DMS114 treated with DMSO at 0.1 percent for 48 hours (cell line): ENCODE data around the gene TMEM129.

ENCODE experiments used
- DNase-seq: peaks from one replicate; lab custom pipeline; 2025; ENCODE audit not compliant: unreplicated experiment; lab: John Stamatoyannopoulos, UW

TMEM129 gene

GRCh38 chr4:1758306-1759121 is 37.4 kb upstream of the TMEM129 start:
- DNase-seq = no peak

DNA sequence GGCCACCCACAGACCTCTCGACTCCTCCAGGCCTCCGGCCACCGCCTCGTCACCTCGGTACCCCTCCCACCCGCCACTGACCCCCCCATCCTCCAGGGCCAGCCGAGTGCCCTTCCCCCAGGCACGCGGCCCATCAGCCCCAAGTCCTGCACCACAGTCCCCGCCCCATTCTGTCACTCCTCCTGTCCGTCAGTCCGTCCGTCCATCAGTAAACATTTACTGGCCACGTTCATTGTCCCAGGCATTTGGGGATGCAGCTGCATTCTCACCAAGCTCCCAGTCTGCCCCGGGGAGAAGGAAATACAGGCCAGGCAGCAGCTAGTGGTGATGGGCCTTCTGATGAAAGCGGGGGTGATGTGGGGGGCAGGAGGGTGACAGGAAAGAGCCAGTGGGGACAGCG is 36.7 kb upstream of the TMEM129 start:
- DNase-seq = no peak

DNA sequence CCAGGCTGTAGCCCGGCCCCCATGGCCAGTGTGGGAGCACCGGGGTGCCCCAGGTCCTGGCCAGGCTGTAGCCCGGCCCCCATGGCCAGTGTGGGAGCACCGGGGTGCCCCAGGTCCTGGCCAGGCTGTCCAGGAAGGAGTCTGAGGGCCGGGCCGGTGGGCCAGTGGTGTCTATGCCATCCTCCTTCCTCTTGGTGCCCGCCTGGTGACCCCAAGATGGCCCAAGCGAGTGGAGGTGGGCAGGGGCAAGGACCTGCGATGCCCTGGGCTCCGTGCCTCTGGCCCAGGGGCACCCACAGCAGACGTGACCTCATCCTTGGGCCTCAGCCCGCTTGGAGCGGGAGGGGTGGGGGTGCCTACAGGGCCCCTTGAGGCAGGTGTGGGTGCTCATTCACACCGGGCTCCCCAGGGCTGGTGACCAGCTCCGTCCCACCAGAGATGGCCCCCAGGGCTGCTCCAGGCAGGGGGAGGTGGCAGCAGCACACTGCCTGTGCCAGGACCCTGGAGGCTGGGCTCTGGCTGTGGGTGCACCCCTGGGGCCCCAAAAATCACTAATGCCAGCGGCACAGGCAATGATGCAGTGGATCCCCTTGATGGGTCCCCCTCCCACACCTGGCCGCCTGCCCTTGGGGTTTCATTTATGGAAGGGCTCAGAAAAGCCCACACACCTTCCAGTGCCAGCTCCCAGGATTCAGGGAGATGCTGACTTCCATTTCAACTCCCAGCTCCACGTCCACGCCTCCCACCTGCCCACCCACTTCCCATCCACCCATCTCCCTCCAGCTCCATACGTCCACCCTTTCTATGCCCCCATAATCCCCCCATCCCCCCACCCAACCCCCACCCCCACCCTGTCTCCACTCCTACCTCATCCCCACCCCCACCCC is 36.0 kb upstream of the TMEM129 start:
- no peak for DNase-seq

- DNase-seq = no peak
These were observed 35.0 kb upstream of the TMEM129 start for GRCh38 chr4:1756079-1756478.

DNA sequence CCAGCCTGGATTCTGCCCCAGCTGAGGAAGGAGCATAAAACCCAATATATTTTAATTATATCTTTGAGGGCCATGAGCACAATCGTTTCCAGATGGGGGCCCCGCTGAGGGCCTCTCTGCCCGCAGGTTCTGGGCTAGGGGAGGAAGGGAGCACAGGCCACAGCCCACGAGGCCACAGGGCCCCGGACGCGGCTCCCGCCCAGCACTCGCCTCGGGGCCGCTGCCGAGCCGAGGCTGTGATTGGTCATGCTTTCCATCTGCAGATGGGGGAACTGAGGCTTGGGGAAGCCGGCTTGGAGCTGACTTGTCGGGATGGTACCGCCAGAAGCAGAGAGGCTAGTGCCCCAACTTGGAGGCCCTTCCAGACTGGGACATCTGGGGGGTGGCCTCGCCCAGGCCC is 34.2 kb upstream of the TMEM129 start:
- no peak for DNase-seq

DNA sequence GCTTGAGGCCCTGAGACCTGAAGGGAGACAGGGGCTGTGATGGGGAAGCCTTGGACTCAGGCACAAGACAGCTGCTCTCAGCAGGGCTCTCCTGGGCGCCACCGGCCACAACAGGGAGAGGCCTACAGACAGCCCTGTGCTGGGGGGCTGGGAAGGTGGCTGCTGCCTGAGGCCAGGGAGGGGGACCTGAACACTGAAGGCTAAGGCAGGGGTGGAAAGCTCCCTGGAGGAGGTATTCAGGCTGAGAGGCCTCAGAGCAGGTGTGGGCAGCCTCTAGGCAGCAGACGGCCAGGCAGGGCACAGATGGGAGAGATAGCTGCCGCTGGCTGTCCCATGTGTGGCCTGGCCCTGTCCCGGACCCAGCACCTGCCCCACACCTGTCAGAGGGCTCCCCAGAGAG is 33.2 kb upstream of the TMEM129 start:
- DNase-seq = no peak

- no peak for DNase-seq
These were observed 32.7 kb upstream of the TMEM129 start for GRCh38 chr4:1753697-1754311.

DNA sequence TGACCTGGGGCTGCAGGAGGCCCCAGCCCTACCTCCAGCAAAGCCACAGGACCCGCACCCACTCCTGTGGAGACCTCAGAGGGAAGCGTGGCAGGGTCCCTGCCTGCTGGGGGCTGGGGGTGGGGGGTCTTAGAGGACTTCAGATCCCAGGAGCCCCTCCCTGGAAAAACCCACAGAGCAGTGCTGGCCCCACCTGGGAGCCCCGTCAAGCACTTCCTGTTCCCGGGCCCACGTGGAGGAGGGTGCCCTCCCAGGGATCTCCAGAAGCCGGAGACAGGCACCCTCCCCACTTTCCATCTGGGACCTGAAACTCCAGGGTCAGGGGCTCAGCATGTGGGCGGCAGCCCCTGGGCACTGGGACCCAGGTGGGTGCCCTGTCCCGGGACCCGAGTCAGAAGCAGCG is 32.2 kb upstream of the TMEM129 start:
- no peak for DNase-seq

GRCh38 chr4:1752284-1753041 is 31.3 kb upstream of the TMEM129 start:
- DNase-seq = no peak

- no peak for DNase-seq
These were observed 30.8 kb upstream of the TMEM129 start for GRCh38 chr4:1751919-1752283.

- no peak for DNase-seq
These were observed 30.2 kb upstream of the TMEM129 start for GRCh38 chr4:1751155-1751918.

DNA sequence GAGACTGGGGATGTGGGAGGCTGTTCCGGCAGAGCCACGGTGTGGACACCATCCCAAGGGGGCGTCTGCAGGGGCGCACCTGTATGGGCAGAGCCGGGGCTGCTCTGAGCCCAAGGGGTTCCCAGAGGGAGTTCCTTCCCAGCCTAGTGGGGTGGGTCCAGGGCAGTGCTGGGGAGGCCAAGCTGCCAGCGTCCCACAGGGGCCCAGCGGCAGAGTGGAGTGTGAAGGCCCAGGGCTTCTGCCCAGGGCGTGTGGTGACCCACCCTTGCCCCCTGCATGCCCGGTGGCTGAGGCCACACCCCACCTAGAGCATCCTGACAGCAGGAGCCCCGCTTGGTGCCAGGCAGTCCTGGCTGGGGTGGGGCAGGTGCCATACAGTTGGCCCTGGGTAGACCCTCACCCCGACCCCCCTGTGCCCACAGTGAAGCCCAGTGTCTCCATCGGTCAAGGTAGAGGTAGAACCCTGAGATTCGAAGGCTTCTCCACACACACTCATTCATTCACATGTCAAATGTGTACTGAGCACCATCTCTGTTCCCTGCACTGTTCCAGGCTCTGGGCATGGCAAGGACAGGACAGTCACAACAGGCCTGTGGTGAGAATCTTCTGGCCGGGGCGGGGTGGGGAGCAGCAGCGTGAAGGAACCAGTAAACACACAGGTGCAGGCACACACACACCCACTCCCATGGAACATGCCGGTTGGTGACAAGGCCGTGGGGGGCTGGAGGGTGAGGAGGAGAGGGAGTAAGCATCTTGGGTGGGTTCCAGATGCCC is 29.4 kb upstream of the TMEM129 start:
- DNase-seq = no peak

DNA sequence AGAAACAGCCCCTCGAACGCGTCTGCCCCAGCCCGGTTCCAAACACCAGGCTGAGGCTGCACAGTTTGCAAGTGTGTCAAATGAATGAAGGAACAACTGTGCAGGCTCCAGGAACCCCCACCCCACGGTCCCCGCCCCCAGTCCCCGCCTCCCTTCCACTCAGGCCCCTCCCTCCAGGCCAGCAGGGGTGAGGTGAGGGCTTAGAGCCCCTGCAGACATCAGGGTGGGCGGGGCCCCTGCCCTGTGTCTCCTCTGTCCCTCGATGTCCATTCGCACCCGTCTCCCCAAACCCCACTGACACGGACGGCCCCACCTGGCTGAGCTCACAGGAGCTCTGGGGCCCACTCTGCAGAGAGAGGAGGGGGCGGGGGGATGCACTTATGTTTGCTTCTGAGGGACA is 28.7 kb upstream of the TMEM129 start:
- no peak for DNase-seq

GRCh38 chr4:1749370-1749769 is 28.2 kb upstream of the TMEM129 start:
- DNase-seq = no peak

DNA sequence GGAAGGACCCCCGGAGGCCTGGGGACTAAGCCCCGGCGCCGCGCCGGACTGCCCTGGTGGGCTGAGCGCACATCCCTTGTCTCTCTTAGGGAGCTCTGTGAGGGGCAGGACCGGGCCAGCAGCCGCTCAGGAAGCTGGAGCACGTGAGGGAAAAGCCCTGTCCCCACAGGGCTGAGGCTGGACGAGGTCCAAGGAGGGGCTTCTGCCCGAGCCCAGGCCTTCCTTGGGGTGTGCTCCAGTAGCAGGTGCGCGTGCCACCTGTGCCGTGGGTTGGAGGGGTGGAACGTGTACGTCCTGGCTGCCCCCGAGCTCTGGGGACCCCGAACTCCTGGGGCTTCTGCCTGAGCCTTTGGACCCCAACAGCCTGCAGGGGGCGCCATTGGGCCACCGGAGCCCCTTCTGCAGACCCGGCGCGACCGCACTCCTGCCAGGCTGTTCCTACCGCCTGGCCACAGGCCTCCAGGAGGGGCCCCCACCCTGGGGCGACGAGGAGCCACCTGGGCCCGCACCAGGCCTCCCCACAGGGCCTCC is 27.4 kb upstream of the TMEM129 start:
- DNase-seq = peak; percentile 43

GRCh38 chr4:1747603-1747967 is 26.5 kb upstream of the TMEM129 start:
- no peak for DNase-seq

DNA sequence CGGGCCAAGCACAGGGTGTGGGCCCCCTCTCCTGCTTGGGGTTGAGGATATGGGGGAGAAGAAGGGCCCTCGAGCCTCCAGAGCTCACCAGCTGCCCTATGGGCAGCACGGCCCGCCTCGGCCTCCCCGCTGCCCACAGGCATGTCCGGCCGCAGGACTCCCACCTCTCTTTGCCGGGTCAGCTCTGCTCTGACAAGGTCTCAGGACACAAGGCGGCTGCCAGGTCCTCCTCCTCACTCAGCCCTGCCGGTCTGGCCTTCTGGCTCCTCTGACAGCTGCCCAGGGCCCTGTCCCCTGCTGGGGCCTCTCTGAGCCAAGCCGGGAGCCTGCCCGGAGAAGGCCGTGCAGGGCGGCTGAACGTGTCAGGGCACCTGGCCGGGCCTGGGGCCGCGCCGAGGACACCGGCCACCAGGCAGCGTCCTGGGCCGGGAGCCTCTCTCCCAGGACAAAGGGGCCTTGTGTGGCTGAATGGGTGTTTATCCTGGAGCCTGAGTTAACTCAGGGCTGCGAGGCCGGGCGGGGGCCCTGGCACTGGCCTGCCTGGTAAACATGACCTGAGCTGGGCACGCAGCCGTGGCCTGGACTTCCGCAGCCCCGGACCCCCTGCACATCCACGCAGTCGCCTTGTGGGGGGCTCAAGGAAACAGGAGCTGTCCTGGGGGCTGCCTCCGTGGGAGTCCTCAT is 25.9 kb upstream of the TMEM129 start:
- DNase-seq = no peak

- peak; percentile 8 for DNase-seq
These were observed 25.2 kb upstream of the TMEM129 start for GRCh38 chr4:1746265-1746691.

DNA sequence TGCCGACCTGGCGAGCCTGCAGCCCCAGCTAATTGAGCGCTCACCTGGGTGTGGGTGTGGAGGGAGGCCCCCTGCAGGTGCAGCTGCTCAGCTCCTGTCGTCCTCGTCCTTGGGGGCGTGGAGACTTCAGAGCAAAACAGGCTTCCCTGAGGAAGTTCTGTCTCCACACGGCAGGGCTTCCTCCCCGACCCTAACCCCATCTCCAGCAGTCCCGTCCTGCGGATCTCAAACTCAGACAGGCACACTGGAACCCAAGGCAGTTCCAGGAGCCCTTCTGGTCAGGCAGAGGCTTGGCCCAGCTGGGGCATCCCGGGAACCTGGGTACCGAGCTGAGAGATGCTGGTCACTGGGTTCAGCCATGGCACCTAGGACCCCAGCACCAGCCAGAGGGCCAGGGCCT is 24.6 kb upstream of the TMEM129 start:
- no peak for DNase-seq
